ENCODE data around the gene FUZ.

GRCh38 chr19:49802836-49803528, 10.1 kb downstream of the FUZ start:
- no peak for TF ChIP-seq CTCF (conservative IDR thresholded peaks at IDR 0.05 in 1 of 2, IDR thresholded peaks at IDR 0.05 in 1 of 2; ENCODE audit: low read depth in 1 of 2, low read length in 2 of 2)
- TF ChIP-seq EZH2 (IDR thresholded peaks at IDR 0.05; ENCODE audit: low read length, missing control alignments) = no peak
